NCI-H345 treated with DMSO at 0.1 percent for 48 hours (cell line): Measurements from ENCODE around the gene SLC12A7.

Source experiments
- DNase-seq: peaks from one replicate; lab custom pipeline; 2025; ENCODE audit not compliant: unreplicated experiment; lab: John Stamatoyannopoulos, UW

SLC12A7 gene

GRCh38 chr5:1038417-1039209 lies 73.2 kb downstream of the SLC12A7 start:
- DNase-seq = no peak

GRCh38 chr5:1037671-1038416 lies 74.0 kb downstream of the SLC12A7 start:
- DNase-seq = no peak

GRCh38 chr5:1037123-1037670 lies 74.7 kb downstream of the SLC12A7 start:
- DNase-seq = peak; percentile 25

- DNase-seq = no peak
Observed at GRCh38 chr5:1036504-1037122, 75.2 kb downstream of the SLC12A7 start.

DNA sequence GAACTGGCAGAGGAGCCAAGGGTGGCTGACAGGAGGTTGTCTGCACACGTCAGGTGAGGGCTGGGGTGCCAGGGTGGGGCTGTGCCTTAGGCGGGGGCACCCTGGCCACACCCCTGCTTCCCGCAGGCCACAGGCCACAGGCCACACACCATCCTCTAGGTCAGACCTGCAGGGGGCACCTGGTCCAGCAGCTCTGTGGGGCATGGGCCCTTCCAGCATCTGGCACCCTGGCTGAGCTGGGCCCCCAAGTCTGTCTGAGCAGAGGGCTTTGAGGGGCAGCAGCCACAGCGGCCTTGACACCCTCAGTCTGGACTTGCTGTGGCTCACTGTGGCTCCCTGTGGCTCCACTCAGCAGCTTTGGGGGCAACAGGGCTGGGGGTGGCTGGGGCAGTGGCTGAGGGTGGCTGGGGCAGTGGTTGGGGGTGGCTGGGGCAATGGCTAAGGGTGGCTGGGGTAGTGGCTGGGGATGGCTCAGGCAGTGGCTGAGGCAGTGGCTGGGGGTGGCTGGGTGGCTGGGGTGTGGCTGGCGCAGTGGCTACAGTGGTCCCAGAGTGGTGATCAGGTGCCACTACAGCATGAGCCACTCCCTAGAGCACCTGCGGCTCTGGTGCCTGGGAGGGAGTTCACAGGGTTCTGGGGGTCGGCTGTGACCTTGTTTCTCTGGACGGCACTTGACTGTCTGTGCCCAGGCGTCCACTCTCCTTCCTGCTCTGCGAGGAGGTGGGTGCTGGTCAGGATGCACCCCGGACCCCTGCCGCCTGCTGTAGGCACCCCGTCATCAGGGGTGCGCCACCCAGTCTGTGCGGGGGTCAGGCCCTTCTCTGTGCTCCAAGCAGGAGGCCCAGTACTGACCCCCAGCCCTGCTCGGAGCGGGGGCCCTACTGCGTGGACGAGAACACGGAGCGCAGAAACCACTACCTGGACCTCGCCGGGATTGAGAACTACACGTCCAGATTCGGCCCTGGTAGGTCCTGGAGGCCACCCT lies 76.2 kb downstream of the SLC12A7 start:
- DNase-seq = no peak

GRCh38 chr5:1034986-1035385 lies 76.9 kb downstream of the SLC12A7 start:
- DNase-seq = no peak

DNA sequence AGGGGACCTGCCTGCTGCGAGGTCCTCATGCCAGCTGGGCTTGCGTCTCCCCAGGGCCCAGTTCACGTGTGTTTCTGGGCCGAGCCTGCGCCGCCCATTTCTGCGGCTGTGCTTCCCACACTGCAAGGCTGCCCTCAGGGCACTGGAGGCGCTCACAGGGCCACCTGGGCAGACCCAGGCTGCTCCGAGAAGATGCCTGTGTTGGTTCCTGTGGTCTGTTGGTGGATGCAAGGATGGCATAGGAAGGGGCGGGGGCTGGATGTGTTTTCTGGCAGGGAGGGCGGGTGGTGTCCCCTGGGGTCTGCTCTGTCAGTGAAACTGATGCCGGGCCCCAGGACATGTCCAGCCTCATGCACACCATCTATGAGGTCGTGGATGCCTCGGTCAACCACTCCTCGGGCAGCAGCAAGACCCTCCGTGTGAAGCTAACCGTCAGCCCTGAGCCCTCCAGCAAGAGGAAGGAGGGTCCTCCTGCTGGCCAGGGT lies 77.4 kb downstream of the SLC12A7 start:
- no peak for DNase-seq

DNA sequence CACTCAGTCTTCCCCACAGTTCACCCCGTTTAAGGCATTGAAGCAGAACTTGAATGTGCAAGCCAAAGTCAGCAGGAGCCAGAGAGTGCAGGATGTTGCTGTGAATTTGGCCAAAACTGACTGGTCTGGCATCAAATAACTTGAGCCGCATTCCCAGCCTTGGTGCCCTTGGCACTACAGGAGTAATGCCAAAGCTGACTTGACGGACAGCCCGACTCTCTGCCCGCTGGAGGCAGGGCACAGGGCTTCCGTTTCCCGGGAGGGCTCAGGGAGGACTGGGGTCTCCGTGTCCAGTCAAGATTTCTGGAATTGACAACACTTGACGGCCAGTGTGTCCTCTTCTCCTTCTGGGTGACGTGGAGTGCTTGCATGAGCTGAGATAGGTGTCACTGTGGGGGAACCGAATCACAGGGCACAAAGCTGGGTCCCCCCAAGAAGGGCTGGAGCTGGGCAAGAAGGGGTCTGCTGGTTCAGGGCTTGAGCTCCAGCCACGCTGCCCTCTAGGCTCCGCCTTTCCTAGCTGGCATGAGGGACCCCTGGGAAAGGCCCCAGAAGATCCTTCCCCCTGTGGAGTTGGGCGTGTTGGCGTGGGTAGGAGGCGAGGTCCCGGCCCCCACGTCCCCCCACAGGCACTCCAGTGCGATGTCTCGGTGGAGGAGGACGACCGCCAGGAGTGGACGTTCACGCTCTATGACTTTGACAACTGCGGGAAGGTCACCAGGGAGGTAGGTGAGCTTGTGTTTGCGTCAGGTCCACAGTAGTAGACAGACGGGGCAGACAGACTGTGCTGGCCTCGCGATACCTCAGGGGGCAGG lies 78.0 kb downstream of the SLC12A7 start:
- no peak for DNase-seq

DNA sequence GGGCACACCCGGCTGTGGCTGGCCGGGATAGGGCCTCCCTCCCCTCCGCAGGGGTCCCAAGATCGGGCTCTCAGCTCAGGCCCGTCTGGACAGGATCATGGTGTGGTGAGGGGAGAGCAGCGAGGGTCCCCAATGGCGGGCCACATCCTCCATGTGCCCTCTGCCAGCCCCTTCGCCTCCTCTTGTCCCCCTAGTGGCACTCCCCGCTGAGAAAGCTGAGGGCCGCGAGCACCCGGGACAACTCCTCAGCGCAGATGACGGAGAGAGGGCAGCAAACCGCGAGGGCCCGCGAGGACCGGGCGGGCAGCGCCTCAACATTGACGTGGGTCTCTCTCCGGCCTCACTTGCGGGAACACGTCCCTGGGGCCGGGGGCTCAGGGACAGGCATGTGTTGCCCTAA lies 78.7 kb downstream of the SLC12A7 start:
- no peak for DNase-seq

GRCh38 chr5:1032551-1033027 lies 79.3 kb downstream of the SLC12A7 start:
- DNase-seq = no peak

GRCh38 chr5:1032011-1032410 lies 79.9 kb downstream of the SLC12A7 start:
- no peak for DNase-seq

DNA sequence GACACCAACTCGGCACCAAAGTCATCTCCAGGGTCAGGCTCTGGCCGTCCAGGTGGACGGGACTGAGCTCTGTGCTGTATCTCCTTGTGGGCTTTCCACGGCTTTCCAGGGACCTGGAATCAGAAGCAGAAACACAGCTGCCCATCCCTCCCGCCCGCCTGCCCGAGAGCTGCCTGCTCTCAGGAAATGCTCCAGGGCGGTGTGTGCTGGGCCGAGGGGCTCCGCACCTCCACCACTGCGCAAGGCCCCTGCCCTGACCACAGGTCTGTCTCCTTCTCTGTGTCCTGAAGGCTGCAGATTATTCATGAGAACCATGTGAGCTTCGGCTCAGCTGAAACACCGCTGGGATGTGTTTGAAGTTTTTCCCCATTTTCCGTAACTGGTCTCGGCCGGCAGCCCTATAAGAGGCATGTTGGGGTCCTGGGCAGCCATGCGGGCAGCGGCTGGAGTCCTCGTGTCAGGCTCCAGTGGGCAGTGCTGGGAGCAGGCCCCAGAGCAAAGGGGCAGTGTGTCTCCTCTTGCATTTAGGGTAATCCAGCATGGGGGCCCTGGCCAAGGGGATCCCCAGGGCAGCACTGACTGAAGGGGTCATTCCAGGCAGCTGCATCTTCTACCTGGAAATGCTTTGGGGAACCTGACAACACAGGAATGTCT lies 80.4 kb downstream of the SLC12A7 start:
- no peak for DNase-seq

GRCh38 chr5:1030801-1031271 lies 81.0 kb downstream of the SLC12A7 start:
- DNase-seq = no peak

DNA sequence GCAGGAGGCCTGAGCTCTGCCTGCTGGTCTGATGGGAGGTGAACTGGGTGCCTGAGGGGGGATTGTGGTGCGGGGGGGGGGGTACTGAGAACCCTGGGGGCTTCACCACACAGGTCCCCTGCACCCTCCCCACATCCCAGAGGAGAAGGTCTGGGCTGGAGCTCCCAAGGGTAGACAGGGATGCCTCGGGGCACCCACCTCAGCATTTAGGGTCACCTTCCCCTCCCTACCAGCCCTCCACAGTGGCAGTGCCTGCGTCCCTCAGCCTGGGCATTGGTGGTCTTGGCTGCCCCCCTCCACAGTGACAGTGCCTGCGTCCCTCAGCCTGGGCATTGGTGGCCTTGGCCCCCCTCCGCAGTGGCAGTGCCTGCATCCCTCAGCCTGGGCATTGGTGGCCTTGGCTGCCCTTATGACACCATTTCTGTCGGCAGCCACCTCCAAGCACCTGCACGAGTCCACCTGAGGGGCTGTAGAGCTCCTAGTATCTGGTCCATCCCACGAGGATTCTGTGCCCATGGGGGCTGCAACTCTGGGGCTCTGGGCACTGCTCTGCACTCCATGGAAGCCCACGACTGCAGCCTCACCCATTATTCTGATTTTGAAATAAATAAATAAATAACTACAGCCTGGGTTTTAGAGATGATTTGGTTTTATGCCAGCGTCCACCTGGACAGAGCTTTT lies 81.8 kb downstream of the SLC12A7 start:
- DNase-seq = no peak

DNA sequence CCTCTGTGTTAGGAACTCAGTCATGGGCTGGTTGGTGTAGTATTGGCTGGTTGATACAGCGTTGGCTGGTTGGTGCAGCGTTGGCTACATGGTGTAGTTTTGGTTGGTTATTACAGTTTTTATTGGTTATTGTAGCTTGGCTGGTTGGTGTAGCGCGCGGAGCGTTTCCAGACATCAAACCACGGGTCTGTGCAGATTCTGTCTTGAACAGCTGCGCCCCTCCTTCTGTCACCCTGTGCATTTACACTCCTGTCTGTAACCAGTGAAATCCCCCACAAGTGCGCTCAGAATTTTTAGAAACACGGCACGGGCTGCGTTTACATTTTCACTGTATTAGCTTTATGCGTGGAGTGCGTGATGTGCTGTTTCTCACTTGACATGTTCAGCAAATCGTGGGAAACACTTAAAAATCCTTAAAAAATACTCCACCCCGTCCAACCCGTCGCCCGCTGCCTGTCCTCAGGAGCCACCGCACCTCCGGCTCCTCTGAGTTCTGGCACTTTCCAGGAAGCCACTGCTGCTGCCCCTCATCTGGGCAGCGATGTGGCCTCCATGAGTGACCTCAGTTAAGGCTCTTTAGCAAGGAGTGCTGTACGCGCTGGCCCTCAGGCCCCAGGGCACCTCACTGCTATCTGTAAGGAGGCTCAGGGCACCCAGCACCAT lies 82.5 kb downstream of the SLC12A7 start:
- DNase-seq = no peak

- DNase-seq = no peak
Observed at GRCh38 chr5:1028481-1029281, 83.2 kb downstream of the SLC12A7 start.
